ENCODE data around the gene RABL2A.
"Not testable (repeated sequence)": the region's sequence is repeated elsewhere in the genome, so short reads cannot be mapped to it uniquely, and the experiment has no call there.

The RABL2A gene

GRCh38 chr2:113650834-113651815 is 24.1 kb downstream of the RABL2A start:
- H3K36me3 ChIP-seq (ENCODE audit: control insufficient read depth, insufficient read depth, low read length); H3K79me1 ChIP-seq (ENCODE audit: low read length); H3K27me3 ChIP-seq (ENCODE audit: insufficient read depth, low read length, poor library complexity); H2BK15ac ChIP-seq (replicated peaks; ENCODE audit: low read depth); H3K23ac ChIP-seq (ENCODE audit: low read length); H3K4me2 ChIP-seq (ENCODE audit: low read length); H3K79me2 ChIP-seq (ENCODE audit: control insufficient read depth, insufficient read depth, low read length); H4K8ac ChIP-seq (ENCODE audit: low read depth, low read length); H2BK120ac ChIP-seq (ENCODE audit: low read depth, low read length); H3K4me3 ChIP-seq (ENCODE audit: low read length); DNase-seq; H4K5ac ChIP-seq (ENCODE audit: low read length); H3K9ac ChIP-seq (ENCODE audit: low read length); H3K56ac ChIP-seq (ENCODE audit: low read length); H3K4me1 ChIP-seq (ENCODE audit: control insufficient read depth, low read depth, low read length); H3K4ac ChIP-seq (ENCODE audit: low read depth, low read length); H3K18ac ChIP-seq (ENCODE audit: low read length); H3K27ac ChIP-seq (ENCODE audit: low read depth, low read length); H2BK5ac ChIP-seq (ENCODE audit: low read length); H2AK5ac ChIP-seq (ENCODE audit: low read length): not testable (repeated sequence)
- WGBS (ENCODE audit: extremely low coverage, insufficient coverage, low lambda C conversion rate): no CpG with 5 or more reads among the region's 14 CpGs

- H3K4ac ChIP-seq (ENCODE audit: low read depth, low read length); H3K23ac ChIP-seq (ENCODE audit: low read length); H4K8ac ChIP-seq (ENCODE audit: low read depth, low read length); H3K18ac ChIP-seq (ENCODE audit: low read length); H3K9ac ChIP-seq (ENCODE audit: low read length); H2BK120ac ChIP-seq (ENCODE audit: low read depth, low read length); H2BK15ac ChIP-seq (replicated peaks; ENCODE audit: low read depth); H3K4me3 ChIP-seq (ENCODE audit: low read length); H4K5ac ChIP-seq (ENCODE audit: low read length); H3K4me1 ChIP-seq (ENCODE audit: control insufficient read depth, low read depth, low read length); H3K4me2 ChIP-seq (ENCODE audit: low read length); H3K56ac ChIP-seq (ENCODE audit: low read length); H3K79me2 ChIP-seq (ENCODE audit: control insufficient read depth, insufficient read depth, low read length); H2BK5ac ChIP-seq (ENCODE audit: low read length); H2AK5ac ChIP-seq (ENCODE audit: low read length); H3K27me3 ChIP-seq (ENCODE audit: insufficient read depth, low read length, poor library complexity); H3K27ac ChIP-seq (ENCODE audit: low read depth, low read length); H3K79me1 ChIP-seq (ENCODE audit: low read length); H3K36me3 ChIP-seq (ENCODE audit: control insufficient read depth, insufficient read depth, low read length); DNase-seq: not testable (repeated sequence)
- no CpG with 5 or more reads among the region's 3 CpGs for WGBS (ENCODE audit: extremely low coverage, insufficient coverage, low lambda C conversion rate)
These were observed 25.5 kb downstream of the RABL2A start for GRCh38 chr2:113652599-113652998.

- H2BK120ac ChIP-seq (ENCODE audit: low read depth, low read length); H3K9ac ChIP-seq (ENCODE audit: low read length); H2AK5ac ChIP-seq (ENCODE audit: low read length); H3K36me3 ChIP-seq (ENCODE audit: control insufficient read depth, insufficient read depth, low read length); H3K79me1 ChIP-seq (ENCODE audit: low read length); H2BK15ac ChIP-seq (replicated peaks; ENCODE audit: low read depth); H4K5ac ChIP-seq (ENCODE audit: low read length); H2BK5ac ChIP-seq (ENCODE audit: low read length); H3K23ac ChIP-seq (ENCODE audit: low read length); H3K18ac ChIP-seq (ENCODE audit: low read length); H3K79me2 ChIP-seq (ENCODE audit: control insufficient read depth, insufficient read depth, low read length); H3K27ac ChIP-seq (ENCODE audit: low read depth, low read length); H3K4me1 ChIP-seq (ENCODE audit: control insufficient read depth, low read depth, low read length); H4K8ac ChIP-seq (ENCODE audit: low read depth, low read length); H3K56ac ChIP-seq (ENCODE audit: low read length); H3K27me3 ChIP-seq (ENCODE audit: insufficient read depth, low read length, poor library complexity); H3K4ac ChIP-seq (ENCODE audit: low read depth, low read length); H3K4me3 ChIP-seq (ENCODE audit: low read length); H3K4me2 ChIP-seq (ENCODE audit: low read length); DNase-seq: not testable (repeated sequence)
- no CpG with 5 or more reads among the region's 27 CpGs for WGBS (ENCODE audit: extremely low coverage, insufficient coverage, low lambda C conversion rate)
These were observed 29.1 kb downstream of the RABL2A start for GRCh38 chr2:113656031-113656624.

- H3K9ac ChIP-seq (ENCODE audit: low read length); H3K23ac ChIP-seq (ENCODE audit: low read length); H2BK120ac ChIP-seq (ENCODE audit: low read depth, low read length); H3K4me3 ChIP-seq (ENCODE audit: low read length); H3K79me2 ChIP-seq (ENCODE audit: control insufficient read depth, insufficient read depth, low read length); H3K27ac ChIP-seq (ENCODE audit: low read depth, low read length); H3K36me3 ChIP-seq (ENCODE audit: control insufficient read depth, insufficient read depth, low read length); H3K79me1 ChIP-seq (ENCODE audit: low read length); H2AK5ac ChIP-seq (ENCODE audit: low read length); H3K4me2 ChIP-seq (ENCODE audit: low read length); H3K18ac ChIP-seq (ENCODE audit: low read length); H3K4me1 ChIP-seq (ENCODE audit: control insufficient read depth, low read depth, low read length); H3K4ac ChIP-seq (ENCODE audit: low read depth, low read length); H3K56ac ChIP-seq (ENCODE audit: low read length); H3K27me3 ChIP-seq (ENCODE audit: insufficient read depth, low read length, poor library complexity); H2BK15ac ChIP-seq (replicated peaks; ENCODE audit: low read depth); DNase-seq; H4K5ac ChIP-seq (ENCODE audit: low read length); H2BK5ac ChIP-seq (ENCODE audit: low read length); H4K8ac ChIP-seq (ENCODE audit: low read depth, low read length): not testable (repeated sequence)
- no CpG with 5 or more reads among the region's 17 CpGs for WGBS (ENCODE audit: extremely low coverage, insufficient coverage, low lambda C conversion rate)
These were observed 30.7 kb downstream of the RABL2A start for GRCh38 chr2:113657735-113658134.

- H3K36me3 ChIP-seq (ENCODE audit: control insufficient read depth, insufficient read depth, low read length); H2AK5ac ChIP-seq (ENCODE audit: low read length); H2BK15ac ChIP-seq (replicated peaks; ENCODE audit: low read depth); H3K18ac ChIP-seq (ENCODE audit: low read length); H3K4ac ChIP-seq (ENCODE audit: low read depth, low read length); H3K27me3 ChIP-seq (ENCODE audit: insufficient read depth, low read length, poor library complexity); H3K4me3 ChIP-seq (ENCODE audit: low read length); H3K79me2 ChIP-seq (ENCODE audit: control insufficient read depth, insufficient read depth, low read length); H3K9ac ChIP-seq (ENCODE audit: low read length); H3K23ac ChIP-seq (ENCODE audit: low read length); H3K56ac ChIP-seq (ENCODE audit: low read length); H3K4me1 ChIP-seq (ENCODE audit: control insufficient read depth, low read depth, low read length); H3K27ac ChIP-seq (ENCODE audit: low read depth, low read length); DNase-seq; H4K5ac ChIP-seq (ENCODE audit: low read length); H3K4me2 ChIP-seq (ENCODE audit: low read length); H3K79me1 ChIP-seq (ENCODE audit: low read length); H2BK5ac ChIP-seq (ENCODE audit: low read length); H4K8ac ChIP-seq (ENCODE audit: low read depth, low read length); H2BK120ac ChIP-seq (ENCODE audit: low read depth, low read length): not testable (repeated sequence)
- WGBS (ENCODE audit: extremely low coverage, insufficient coverage, low lambda C conversion rate): no CpG with 5 or more reads among the region's 10 CpGs
These were observed 36.4 kb downstream of the RABL2A start for GRCh38 chr2:113663285-113664060.

Measured in mesendoderm (in vitro differentiated cells).